Measurements from ENCODE around the gene PTPRCAP.
"Not testable (repeated sequence)": the region's sequence is repeated elsewhere in the genome, so short reads cannot be mapped to it uniquely, and the experiment has no call there.

The PTPRCAP gene

DNA sequence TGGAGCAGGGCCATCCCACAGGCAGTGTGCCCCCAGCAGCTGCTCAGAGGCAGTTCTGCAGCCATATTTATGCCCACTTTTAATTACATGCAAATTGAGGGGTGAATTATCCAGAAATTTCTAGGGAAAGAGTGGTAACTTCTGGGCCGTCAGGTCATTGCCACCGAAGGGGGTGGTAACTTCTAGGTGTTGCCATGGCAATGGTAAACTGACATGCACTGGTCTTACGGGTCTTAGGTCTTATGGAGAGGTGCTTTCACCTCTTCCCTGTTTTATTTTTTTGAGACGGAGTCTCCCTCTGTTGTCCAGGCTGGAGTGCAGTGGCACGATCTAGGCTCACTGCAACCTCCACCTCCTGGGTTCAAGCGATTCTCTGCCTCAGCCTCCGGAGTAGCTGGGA lies 35.4 kb upstream of the PTPRCAP start:
- Histone ChIP-seq H3K4me3 (ENCODE audit: low read length) (no peak overlapping the region), H3K9ac (ENCODE audit: low read depth, low read length) (no peak overlapping the region), H3K4me2 (ENCODE audit: low read length) (no peak overlapping the region), H3K9me3 (replicated peaks; ENCODE audit: low read length) (no peaks in the 10 kb centered on the region), H3K4me1 (ENCODE audit: control insufficient read depth, insufficient read depth, low read length) (peaks cover 13% of the 10 kb centered on the region), H3K36me3 (ENCODE audit: insufficient read depth, low read length) (no peaks in the 10 kb centered on the region), H3K27me3 (ENCODE audit: control insufficient read depth, insufficient read depth, low read length) (peaks cover 8% of the 10 kb centered on the region)

DNA sequence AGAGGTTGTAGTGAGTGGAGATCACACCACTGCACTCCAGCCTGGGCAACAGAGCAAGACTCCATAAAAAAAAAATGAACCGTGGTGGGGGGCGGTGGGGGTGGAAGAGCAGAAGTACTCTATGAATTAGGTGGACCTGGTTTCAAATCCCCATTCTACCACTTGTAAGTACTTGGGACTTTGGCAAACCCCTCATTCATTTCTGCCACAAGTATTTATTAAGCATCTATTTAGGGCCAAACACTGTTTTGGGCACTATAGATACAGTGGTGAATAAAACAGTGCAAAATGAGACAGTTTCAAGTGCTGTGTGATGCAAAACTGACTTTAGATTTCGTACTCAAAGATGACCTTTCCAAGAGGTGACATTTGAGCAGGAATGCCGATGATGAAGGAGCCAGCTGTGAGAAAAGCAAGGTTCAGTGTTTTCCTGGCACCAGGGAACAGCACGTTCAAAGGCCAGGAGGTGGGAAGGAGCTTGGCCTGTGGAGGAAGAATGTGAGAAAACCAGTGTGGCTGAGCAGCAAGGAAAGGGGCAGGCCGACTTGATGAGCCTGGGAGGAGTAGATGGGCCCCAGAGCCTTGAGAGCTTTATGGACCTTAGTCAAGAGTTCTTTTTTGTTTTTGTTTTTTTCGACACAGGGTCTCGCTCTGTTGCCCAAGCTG lies 33.0 kb upstream of the PTPRCAP start:
- Histone ChIP-seq H3K4me3 (ENCODE audit: low read length) (no peak overlapping the region), H3K9ac (ENCODE audit: low read depth, low read length) (no peak overlapping the region), H3K9me3 (replicated peaks; ENCODE audit: low read length) (no peaks in the 10 kb centered on the region), H3K4me1 (ENCODE audit: control insufficient read depth, insufficient read depth, low read length) (peaks cover 18% of the 10 kb centered on the region), H3K4me2 (ENCODE audit: low read length) (no peak overlapping the region), H3K27me3 (ENCODE audit: control insufficient read depth, insufficient read depth, low read length) (peaks cover 8% of the 10 kb centered on the region), H3K36me3 (ENCODE audit: insufficient read depth, low read length) (no peaks in the 10 kb centered on the region)

DNA sequence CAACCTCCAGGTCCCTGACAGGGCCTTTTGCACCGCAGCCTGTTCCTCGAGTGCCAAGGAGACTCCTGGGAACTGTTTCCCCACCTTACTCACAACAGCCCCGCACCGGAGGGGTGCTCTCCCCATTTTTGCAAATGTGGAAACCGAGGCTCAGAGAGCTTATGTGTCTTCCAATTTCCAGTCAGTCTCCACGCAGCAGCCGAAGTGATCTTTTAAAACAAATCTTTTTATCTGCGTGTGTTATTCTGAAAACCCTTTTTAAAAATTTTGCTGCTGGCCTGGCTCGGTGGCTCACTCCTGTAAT lies 32.0 kb upstream of the PTPRCAP start:
- Histone ChIP-seq H3K9me3 (replicated peaks; ENCODE audit: low read length) (no peaks in the 10 kb centered on the region), H3K4me1 (ENCODE audit: control insufficient read depth, insufficient read depth, low read length) (peaks cover 18% of the 10 kb centered on the region), H3K36me3 (ENCODE audit: insufficient read depth, low read length) (no peaks in the 10 kb centered on the region), H3K4me2 (ENCODE audit: low read length) (peak overlapping the region; percentile 100), H3K9ac (ENCODE audit: low read depth, low read length) (peak overlapping the region; percentile 92), H3K4me3 (ENCODE audit: low read length) (peak overlapping the region; percentile 95), H3K27me3 (ENCODE audit: control insufficient read depth, insufficient read depth, low read length) (peaks cover 7% of the 10 kb centered on the region)

DNA sequence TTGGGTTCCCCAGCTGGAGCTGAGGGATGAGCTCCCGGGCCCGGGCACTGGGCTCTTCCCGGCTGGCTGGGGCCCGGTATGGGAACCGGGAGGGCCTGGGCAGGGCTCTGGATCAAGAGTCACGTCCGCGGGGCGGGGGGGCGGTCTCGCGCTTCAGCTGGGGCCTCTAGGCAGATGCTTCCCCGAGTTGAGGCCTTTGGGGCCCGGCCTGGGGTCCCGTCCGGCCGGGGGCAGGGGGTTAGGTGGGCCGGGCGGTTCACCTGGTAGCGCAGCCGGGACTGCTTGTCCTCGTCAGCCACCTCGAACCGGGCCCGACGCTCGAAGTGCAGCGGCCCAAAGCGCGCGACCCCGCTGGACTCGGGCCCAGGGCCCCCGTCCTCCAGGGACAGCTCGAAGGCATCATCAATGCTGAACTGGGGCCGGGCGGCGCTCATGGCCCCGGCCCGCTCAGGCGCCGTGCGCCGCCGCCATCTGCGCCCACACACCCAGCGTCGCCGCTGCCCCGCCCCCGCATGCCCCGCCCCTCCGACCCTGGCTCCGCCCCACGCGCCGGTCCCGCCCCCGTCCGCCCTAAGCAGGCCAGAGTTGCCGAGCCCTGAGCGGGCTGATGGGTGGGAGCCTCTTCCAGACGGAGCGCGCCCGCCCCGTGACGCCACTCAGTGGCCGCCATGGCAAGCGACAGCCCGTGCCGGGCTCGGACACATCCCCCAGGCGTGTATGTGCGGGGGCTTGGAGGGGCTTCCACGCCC lies 31.5 kb upstream of the PTPRCAP start, which contains the start of gene TMEM134:
TSS of gene TMEM134 (minus strand) at position 493 of the 749 bp plus-strand sequence. CDS start at position 434, 59 bp downstream.
- Histone ChIP-seq H3K9me3 (replicated peaks; ENCODE audit: low read length) (no peaks in the 10 kb centered on the region), H3K4me1 (ENCODE audit: control insufficient read depth, insufficient read depth, low read length) (peaks cover 24% of the 10 kb centered on the region), H3K4me3 (ENCODE audit: low read length) (peak within 1 kb of the TSS; percentile 95), H3K27me3 (ENCODE audit: control insufficient read depth, insufficient read depth, low read length) (peaks cover 4% of the 10 kb centered on the region), H3K9ac (ENCODE audit: low read depth, low read length) (peak within 1 kb of the TSS; percentile 93), H3K4me2 (ENCODE audit: low read length) (peak within 1 kb of the TSS; percentile 100), H3K36me3 (ENCODE audit: insufficient read depth, low read length) (no peaks in the 10 kb centered on the region)

DNA sequence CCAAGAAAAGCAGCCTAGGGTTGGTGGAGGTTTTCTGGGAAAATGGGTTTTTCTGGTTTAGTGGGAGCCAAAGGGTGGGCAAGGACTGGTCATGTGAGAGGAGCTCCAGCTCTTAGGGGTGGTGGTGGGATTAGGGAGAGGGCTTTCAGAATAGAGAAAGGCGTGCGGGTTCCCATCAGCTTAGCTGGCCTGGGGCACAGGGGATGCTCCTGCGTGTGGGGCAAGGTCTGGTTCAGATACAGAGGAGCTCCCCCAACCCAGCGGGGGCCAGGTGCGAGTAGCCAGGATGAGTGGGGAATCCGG lies 30.9 kb upstream of the PTPRCAP start:
- H3K27me3 ChIP-seq (ENCODE audit: control insufficient read depth, insufficient read depth, low read length): peaks cover 4% of the 10 kb centered on the region
- H3K9me3 ChIP-seq (replicated peaks; ENCODE audit: low read length): no peaks in the 10 kb centered on the region
- H3K4me2 ChIP-seq (ENCODE audit: low read length): peak overlapping the region; percentile 94
- H3K36me3 ChIP-seq (ENCODE audit: insufficient read depth, low read length): no peaks in the 10 kb centered on the region
- peaks cover 27% of the 10 kb centered on the region for H3K4me1 ChIP-seq (ENCODE audit: control insufficient read depth, insufficient read depth, low read length)
- peak overlapping the region; percentile 91 for H3K4me3 ChIP-seq (ENCODE audit: low read length)
- peak overlapping the region; percentile 93 for H3K9ac ChIP-seq (ENCODE audit: low read depth, low read length)

DNA sequence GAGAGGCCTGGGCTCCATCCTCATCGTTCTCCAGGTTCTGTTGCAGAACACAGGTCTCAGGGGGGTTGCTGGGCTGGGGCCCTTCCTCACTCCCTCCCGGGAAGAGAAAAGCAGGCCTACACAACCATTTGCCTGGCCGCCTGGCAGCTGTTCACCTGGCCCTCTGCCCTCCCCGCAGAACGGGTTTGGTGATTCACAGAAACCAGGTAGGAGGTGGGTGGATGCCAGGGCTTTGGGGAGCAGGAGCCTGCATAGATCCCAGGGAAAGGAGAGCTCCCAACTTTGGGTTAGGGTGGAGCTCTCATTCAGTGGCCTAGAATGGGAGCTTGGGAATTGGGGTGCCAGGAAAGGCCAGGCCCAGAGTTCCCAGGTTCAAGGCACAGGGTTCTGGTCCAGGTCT lies 30.6 kb upstream of the PTPRCAP start:
- peak overlapping the region; percentile 91 for H3K4me3 ChIP-seq (ENCODE audit: low read length)

DNA sequence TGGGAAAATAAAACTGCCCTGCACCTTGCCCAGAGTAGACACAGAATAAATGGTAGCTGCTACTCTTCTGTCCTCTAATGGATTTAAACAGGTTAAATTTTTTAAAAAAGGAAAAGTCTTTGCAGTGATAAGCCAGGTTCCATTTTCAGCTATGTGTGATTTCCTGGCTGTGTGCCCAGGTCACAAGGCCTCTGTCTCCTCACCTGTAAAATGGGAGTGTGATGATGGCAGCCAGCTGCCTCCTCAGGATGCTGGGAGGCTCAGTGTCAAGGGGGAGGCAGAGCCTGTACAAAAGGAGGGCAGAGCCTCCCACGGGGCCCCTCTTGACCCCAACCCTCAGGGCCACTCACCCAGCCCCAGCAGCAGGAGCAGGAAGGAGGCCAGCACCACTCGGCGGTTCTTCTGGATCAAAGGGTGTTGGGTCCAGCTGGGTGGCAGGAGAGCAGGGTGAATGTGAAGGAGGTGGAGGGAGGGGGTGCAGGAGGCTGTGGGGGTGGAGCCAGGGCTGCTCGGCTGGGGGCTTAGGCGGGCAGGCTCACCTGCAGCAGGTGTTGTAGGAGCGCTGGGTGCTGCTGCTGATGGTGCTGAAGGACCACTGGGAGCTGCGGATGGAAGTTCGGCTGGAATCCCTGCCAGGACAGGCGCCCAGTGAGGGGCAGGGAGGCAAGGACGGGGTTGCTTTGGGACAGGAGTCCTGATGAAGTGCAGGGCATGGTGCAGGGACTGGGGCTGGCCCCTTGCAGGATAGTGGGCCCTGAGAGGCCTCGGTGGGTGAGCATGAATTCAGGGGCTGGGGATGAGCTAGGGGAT lies 29.7 kb upstream of the PTPRCAP start:
- no peaks in the 10 kb centered on the region for H3K9me3 ChIP-seq (replicated peaks; ENCODE audit: low read length)
- no peaks in the 10 kb centered on the region for H3K36me3 ChIP-seq (ENCODE audit: insufficient read depth, low read length)
- H3K4me3 ChIP-seq (ENCODE audit: low read length): peak overlapping the region; percentile 91
- no peak overlapping the region for H3K9ac ChIP-seq (ENCODE audit: low read depth, low read length)
- H3K4me1 ChIP-seq (ENCODE audit: control insufficient read depth, insufficient read depth, low read length): peaks cover 27% of the 10 kb centered on the region
- H3K4me2 ChIP-seq (ENCODE audit: low read length): peak overlapping the region; percentile 94
- H3K27me3 ChIP-seq (ENCODE audit: control insufficient read depth, insufficient read depth, low read length): peaks cover 4% of the 10 kb centered on the region

More for the DNA sequence above, 30.6 kb upstream of the PTPRCAP start:
- Histone ChIP-seq H3K4me2 (ENCODE audit: low read length) (peak overlapping the region; percentile 94), H3K9me3 (replicated peaks; ENCODE audit: low read length) (no peaks in the 10 kb centered on the region), H3K36me3 (ENCODE audit: insufficient read depth, low read length) (no peaks in the 10 kb centered on the region), H3K27me3 (ENCODE audit: control insufficient read depth, insufficient read depth, low read length) (peaks cover 4% of the 10 kb centered on the region), H3K9ac (ENCODE audit: low read depth, low read length) (peak overlapping the region; percentile 93), H3K4me1 (ENCODE audit: control insufficient read depth, insufficient read depth, low read length) (peaks cover 27% of the 10 kb centered on the region)

DNA sequence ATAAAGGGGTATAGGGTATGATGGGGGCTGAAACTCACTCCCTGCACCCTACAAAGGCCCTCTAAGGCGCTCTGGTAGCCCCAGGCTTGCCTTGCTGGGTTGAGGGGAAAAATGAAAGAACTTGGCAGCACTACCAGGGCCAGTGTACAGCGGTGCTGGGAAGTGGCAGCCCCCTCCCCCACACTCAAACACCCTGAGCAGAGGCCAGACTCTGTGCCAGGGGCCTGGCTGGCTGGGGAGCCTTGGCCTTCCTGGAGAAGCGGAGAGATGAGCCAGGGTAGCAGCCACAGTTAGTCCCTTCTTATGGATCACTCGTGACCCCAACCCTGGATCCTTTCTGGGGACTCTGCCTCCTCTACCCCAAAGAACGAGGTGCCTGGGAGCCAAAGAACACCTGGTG lies 28.9 kb upstream of the PTPRCAP start:
- peaks cover 27% of the 10 kb centered on the region for H3K4me1 ChIP-seq (ENCODE audit: control insufficient read depth, insufficient read depth, low read length)

DNA sequence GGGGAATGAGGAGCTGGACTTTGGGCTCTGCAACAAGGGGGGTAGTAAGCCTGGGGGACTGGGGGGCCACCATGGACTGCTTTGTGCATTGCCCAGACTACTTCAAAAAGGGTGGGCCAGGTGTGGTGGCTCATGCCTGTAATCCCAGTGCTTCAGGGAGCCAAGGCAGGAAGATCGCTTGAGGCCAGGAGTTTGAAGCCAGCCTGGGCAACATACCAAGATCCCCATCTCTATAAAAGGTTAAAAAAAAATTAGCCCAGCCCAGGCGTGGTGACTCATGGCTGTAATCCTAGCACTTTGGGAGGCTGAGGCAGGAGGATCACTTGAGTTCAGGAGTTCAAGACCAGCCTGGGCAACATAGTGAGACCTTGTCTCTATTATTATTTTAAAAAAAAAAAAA lies 28.0 kb upstream of the PTPRCAP start:
- not testable (repeated sequence) for H3K36me3 ChIP-seq (ENCODE audit: insufficient read depth, low read length); H3K4me3 ChIP-seq (ENCODE audit: low read length); H3K4me2 ChIP-seq (ENCODE audit: low read length); H3K9ac ChIP-seq (ENCODE audit: low read depth, low read length); H3K27me3 ChIP-seq (ENCODE audit: control insufficient read depth, insufficient read depth, low read length); H3K9me3 ChIP-seq (replicated peaks; ENCODE audit: low read length)
- peaks cover 27% of the 10 kb centered on the region for H3K4me1 ChIP-seq (ENCODE audit: control insufficient read depth, insufficient read depth, low read length)

More for the DNA sequence above, 28.9 kb upstream of the PTPRCAP start:
- H3K9me3 ChIP-seq (replicated peaks; ENCODE audit: low read length): no peaks in the 10 kb centered on the region
- no peak overlapping the region for H3K9ac ChIP-seq (ENCODE audit: low read depth, low read length)
- H3K27me3 ChIP-seq (ENCODE audit: control insufficient read depth, insufficient read depth, low read length): no peaks in the 10 kb centered on the region
- H3K36me3 ChIP-seq (ENCODE audit: insufficient read depth, low read length): no peaks in the 10 kb centered on the region
- H3K4me2 ChIP-seq (ENCODE audit: low read length): no peak overlapping the region
- no peak overlapping the region for H3K4me3 ChIP-seq (ENCODE audit: low read length)

DNA sequence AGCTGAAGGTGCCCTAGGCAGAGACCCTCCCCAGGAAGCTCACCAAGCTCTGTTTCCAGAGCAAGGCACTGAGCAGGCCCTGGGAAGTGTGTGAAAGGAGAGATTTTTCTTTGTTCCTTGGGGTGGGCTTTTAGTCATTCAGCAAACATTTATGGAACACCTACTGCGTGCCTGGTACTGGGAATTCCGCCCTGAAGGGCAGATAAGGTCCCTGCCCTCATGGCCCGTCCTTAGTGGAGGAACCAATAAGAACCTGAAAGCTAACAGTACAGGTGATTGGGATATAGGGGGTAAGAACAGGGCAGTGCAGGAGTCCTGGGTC lies 27.7 kb upstream of the PTPRCAP start:
- Histone ChIP-seq H3K27me3 (ENCODE audit: control insufficient read depth, insufficient read depth, low read length) (no peaks in the 10 kb centered on the region), H3K4me3 (ENCODE audit: low read length) (no peak overlapping the region), H3K4me2 (ENCODE audit: low read length) (no peak overlapping the region), H3K36me3 (ENCODE audit: insufficient read depth, low read length) (no peaks in the 10 kb centered on the region), H3K9ac (ENCODE audit: low read depth, low read length) (no peak overlapping the region), H3K4me1 (ENCODE audit: control insufficient read depth, insufficient read depth, low read length) (peaks cover 27% of the 10 kb centered on the region), H3K9me3 (replicated peaks; ENCODE audit: low read length) (no peaks in the 10 kb centered on the region)

DNA sequence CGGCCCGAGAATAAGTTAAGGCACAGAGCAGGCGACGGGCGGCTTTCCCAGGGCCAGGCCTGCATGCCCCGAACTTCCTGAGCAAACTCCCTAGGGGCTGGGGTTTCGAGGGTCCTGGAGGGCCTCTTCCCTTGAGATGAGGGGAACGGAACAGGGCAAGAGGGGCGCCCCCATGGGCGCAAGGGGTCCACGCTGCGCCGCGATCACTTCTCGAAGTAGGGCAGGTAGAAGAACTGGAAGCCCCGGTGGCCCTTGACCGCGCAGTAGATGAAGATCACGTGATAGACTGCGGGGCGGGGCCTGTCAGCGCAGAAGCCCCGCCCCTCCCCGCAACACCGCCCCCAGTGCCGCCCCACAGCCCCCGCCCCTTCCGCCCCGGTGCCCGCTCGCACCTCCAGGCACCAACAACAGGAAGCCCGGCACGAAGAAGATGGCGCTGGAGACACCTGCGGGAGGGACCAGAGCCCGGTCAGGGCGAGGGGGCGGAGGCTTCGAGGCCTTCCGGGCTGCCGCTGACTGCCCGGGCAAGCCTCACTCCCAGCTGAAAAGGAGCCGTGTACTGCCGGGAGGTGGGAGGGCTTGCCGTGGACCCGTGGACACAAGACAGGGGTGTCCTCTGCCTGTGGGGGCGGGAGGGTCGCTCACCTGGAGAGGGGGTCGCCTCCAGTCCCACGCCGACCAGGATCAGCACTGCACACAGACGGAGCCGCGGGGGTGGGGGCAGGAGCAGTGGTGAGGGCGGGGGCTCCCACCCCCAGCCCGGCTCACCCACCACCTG lies 27.1 kb upstream of the PTPRCAP start:
- peak overlapping the region; percentile 34 for H3K9ac ChIP-seq (ENCODE audit: low read depth, low read length)
- H3K4me3 ChIP-seq (ENCODE audit: low read length): peak overlapping the region; percentile 45
- H3K27me3 ChIP-seq (ENCODE audit: control insufficient read depth, insufficient read depth, low read length): no peaks in the 10 kb centered on the region
- H3K36me3 ChIP-seq (ENCODE audit: insufficient read depth, low read length): no peaks in the 10 kb centered on the region
- peak overlapping the region; percentile 54 for H3K4me2 ChIP-seq (ENCODE audit: low read length)
- no peaks in the 10 kb centered on the region for H3K9me3 ChIP-seq (replicated peaks; ENCODE audit: low read length)
- H3K4me1 ChIP-seq (ENCODE audit: control insufficient read depth, insufficient read depth, low read length): peaks cover 26% of the 10 kb centered on the region
